SK-N-SH (cell line): ENCODE results near the gene FAXDC2. TPM values are rescaled to one million over a fixed set of nuclear protein-coding genes. Genes with fewer than 3 reads are reported as not detected.

ENCODE experiments used
- CTCF ChIA-PET: fragments of 300-600, 350-600 bp; formaldehyde crosslinking; extraction: SDS; loops from one replicate; lab custom pipeline; 2021; lab: Yijun Ruan, JAX
- POLR2A ChIA-PET: fragments of 350-600 bp; sonication (Branson Sonifier 250); formaldehyde crosslinking; extraction: SDS; loops from one replicate; lab custom pipeline; 2020; ENCODE audit warnings: antibody characterized with exemption, inconsistent platforms; lab: Yijun Ruan, JAX
- DNase-seq: peaks from one replicate; pipeline ENCODE4 v3.0.0; 2012
- H2AFZ ChIP-seq: fragments of 200-600 bp; sonication (generic); 2 replicates; pipeline ENCODE4 v1.8.1; 2016; ENCODE audit warnings: antibody characterized with exemption, mild to moderate bottlenecking, low read depth
- H3F3A ChIP-seq: fragments of 200-600 bp; sonication (generic); replicated peaks from 2 replicates; pipeline ENCODE3; 2016; ENCODE audit warnings: antibody characterized with exemption, mild to moderate bottlenecking; ENCODE audit not compliant: insufficient read depth
- H3K27ac ChIP-seq, 2 experiments: fragments of 200-500 bp in 1 of 2; fragments of 200-600 bp in 1 of 2; sonication (Bioruptor generic) in 1 of 2; sonication (generic), shearing (Covaris generic) in 1 of 2; 2 replicates each; pipeline versions ENCODE4 v1.5.1 to v1.6.1; 2014 to 2016; ENCODE audit warnings: low read depth in 2 of 2, inconsistent platforms in 1 of 2, low read length in 1 of 2, mild to moderate bottlenecking in 1 of 2, mixed read lengths in 1 of 2
- H3K27me3 ChIP-seq: fragments of 200-600 bp; sonication (generic), shearing (Covaris generic); 2 replicates; pipeline ENCODE4 v1.6.1; 2016; ENCODE audit warnings: mixed run types; ENCODE audit not compliant: insufficient read depth
- H3K36me3 ChIP-seq, 2 experiments: fragments of 200-500 bp in 1 of 2; fragments of 200-600 bp in 1 of 2; sonication (Bioruptor generic) in 1 of 2; sonication (generic) in 1 of 2; replicated peaks in 1 of 2; 2 replicates each; pipeline versions ENCODE3 to v1.5.1; 2014 to 2016; ENCODE audit warnings: low read length in 1 of 2, mild to moderate bottlenecking in 1 of 2; ENCODE audit not compliant: insufficient read depth in 2 of 2, control insufficient read depth in 1 of 2
- H3K4me1 ChIP-seq, 2 experiments: fragments of 200-500 bp in 1 of 2; fragments of 200-600 bp in 1 of 2; sonication (Bioruptor generic) in 1 of 2; sonication (generic), shearing (Covaris generic) in 1 of 2; 2 replicates each; pipeline versions ENCODE4 v1.5.1 to v1.6.1; 2014 to 2016; ENCODE audit warnings: low read depth in 1 of 2, low read length in 1 of 2, mixed run types in 1 of 2; ENCODE audit not compliant: insufficient read depth in 2 of 2, control insufficient read depth in 1 of 2
- H3K4me2 ChIP-seq: fragments of 200-600 bp; sonication (generic), shearing (Covaris generic); 2 replicates; pipeline ENCODE4 v1.6.1; 2017; ENCODE audit warnings: mixed run types
- H3K4me3 ChIP-seq, 2 experiments: fragments of 200-500 bp in 1 of 2; fragments of 200-600 bp in 1 of 2; sonication (Bioruptor generic) in 1 of 2; sonication (generic), shearing (Covaris generic) in 1 of 2; 2 replicates each; pipeline versions ENCODE4 v1.5.1 to v1.8.1; 2014 to 2016; ENCODE audit warnings: low read depth in 2 of 2, inconsistent platforms in 1 of 2, low read length in 1 of 2, mild to moderate bottlenecking in 1 of 2, mixed read lengths in 1 of 2, moderate library complexity in 1 of 2
- H3K79me2 ChIP-seq: fragments of 200-600 bp; sonication (generic); 2 replicates; pipeline ENCODE4 v1.8.1; 2017; ENCODE audit warnings: mild to moderate bottlenecking; ENCODE audit not compliant: insufficient read depth
- H3K9ac ChIP-seq: fragments of 200-600 bp; sonication (generic); 2 replicates; pipeline ENCODE4 v1.6.1; 2017; ENCODE audit warnings: mixed run types
- H3K9me2 ChIP-seq: fragments of 200-600 bp; sonication (generic); 2 replicates; pipeline ENCODE4 v1.6.1; 2017; ENCODE audit warnings: mixed run types
- H3K9me3 ChIP-seq: fragments of 200-600 bp; sonication (generic); 2 replicates; pipeline ENCODE4 v1.6.1; 2017; ENCODE audit warnings: mixed run types, mild to moderate bottlenecking, moderate library complexity
- H4K20me1 ChIP-seq: fragments of 200-600 bp; sonication (generic); 2 replicates; pipeline ENCODE4 v1.6.1; 2017; ENCODE audit warnings: mild to moderate bottlenecking, mixed run types; ENCODE audit not compliant: insufficient read depth
- ELF1 ChIP-seq: IDR thresholded peaks from 2 replicates; pipeline ENCODE4 v1.4.0; 2012
- EP300 ChIP-seq, 2 experiments: IDR thresholded peaks; 2 replicates each; pipeline versions ENCODE4 v1.4.0 to v1.6.1; 2012; ENCODE audit warnings: borderline replicate concordance in 1 of 2, low read depth in 1 of 2, low read length in 1 of 2
- FOXJ3 ChIP-seq: sonication (generic); formaldehyde crosslinking; IDR thresholded peaks from 2 replicates; pipeline ENCODE4 v1.5.1; 2020; ENCODE audit warnings: mild to moderate bottlenecking, missing genetic modification reagents
- GABPA ChIP-seq: IDR thresholded peaks from 2 replicates; pipeline ENCODE4 v1.4.0; 2012; ENCODE audit warnings: low read depth, mild to moderate bottlenecking
- JUND ChIP-seq: IDR thresholded peaks from 2 replicates; pipeline ENCODE4 v1.4.0; 2012
- MXI1 ChIP-seq: IDR thresholded peaks from 2 replicates; pipeline ENCODE4 v1.6.1; 2012; ENCODE audit warnings: mild to moderate bottlenecking, low read depth, low read length, improper control_type of control experiment
- NFIC ChIP-seq: IDR thresholded peaks from 2 replicates; pipeline ENCODE4 v1.4.0; 2012; ENCODE audit warnings: borderline replicate concordance
- NRF1 ChIP-seq: IDR thresholded peaks from 2 replicates; pipeline ENCODE4 v1.6.1; 2012; ENCODE audit warnings: low read depth, mild to moderate bottlenecking, low read length
- POLR2AphosphoS5 ChIP-seq: IDR thresholded peaks from 2 replicates; pipeline ENCODE4 v1.6.1; 2012; ENCODE audit warnings: low read depth, low read length
- RFX5 ChIP-seq: IDR thresholded peaks from 2 replicates; pipeline ENCODE4 v1.6.1; 2012; ENCODE audit warnings: mild to moderate bottlenecking, improper control_type of control experiment, low read length
- SIN3A ChIP-seq: IDR thresholded peaks from 2 replicates; pipeline ENCODE4 v1.6.1; 2012; ENCODE audit warnings: low read depth, mild to moderate bottlenecking, low read length, moderate library complexity, borderline replicate concordance
- SMC3 ChIP-seq: IDR thresholded peaks from 2 replicates; pipeline ENCODE4 v1.6.1; 2012; ENCODE audit warnings: low read depth, low read length, improper control_type of control experiment
- TAF1 ChIP-seq: IDR thresholded peaks from 2 replicates; pipeline ENCODE4 v1.6.1; 2012; ENCODE audit warnings: low read depth, mild to moderate bottlenecking, low read length, moderate library complexity, borderline replicate concordance
- TCF12 ChIP-seq: IDR thresholded peaks from 2 replicates; pipeline ENCODE4 v1.4.0; 2012
- TEAD4 ChIP-seq: IDR thresholded peaks from 2 replicates; pipeline ENCODE4 v1.4.0; 2012; ENCODE audit warnings: mild to moderate bottlenecking, borderline replicate concordance; ENCODE audit not compliant: insufficient read depth
- YY1 ChIP-seq: IDR thresholded peaks from 2 replicates; pipeline ENCODE4 v1.4.0; 2012; ENCODE audit warnings: low read depth, mild to moderate bottlenecking
- WGBS: methylation state at CpG from one replicate; pipeline ENCODE4 v1.1.6; 2017; ENCODE audit warnings: low lambda C conversion rate; 5-methylcytosine and 5-hydroxymethylcytosine counted together
- polyA plus RNA-seq, 3 experiments: library from polyadenylated mRNA; depleted of rRNA; stranded (reverse); fragments of >200 nt; gene quantifications; 2 replicates each; pipeline ENCODE4 v1.2.3, GENCODE V29; 2012
- TF ChIP-seq, protein P1 (sequence below): IDR thresholded peaks from 2 replicates; pipeline ENCODE4 v1.6.1; 2012; ENCODE audit warnings: mild to moderate bottlenecking, low read depth, low read length, moderate library complexity
- TF ChIP-seq, protein P2 (sequence below): fragments of 200-600 bp; sonication (generic); IDR thresholded peaks from 2 replicates; pipeline ENCODE4 v1.6.1; 2017; ENCODE audit warnings: antibody characterized with exemption, mild to moderate bottlenecking, moderate library complexity
- TF ChIP-seq, protein P3 (sequence below): fragments of 150-350 bp; IDR thresholded peaks from 2 replicates; pipeline ENCODE4 v1.6.1; 2016; ENCODE audit warnings: mild to moderate bottlenecking, low read depth, low read length
- TF ChIP-seq, protein P4 (sequence below): IDR thresholded peaks from 2 replicates; pipeline ENCODE4 v1.4.0; 2012; ENCODE audit warnings: low read depth

Gene FAXDC2
- polyA plus RNA-seq, 1 of the 3 experiments (the other 2 are of a cell fraction): 6.0 TPM

DNA sequence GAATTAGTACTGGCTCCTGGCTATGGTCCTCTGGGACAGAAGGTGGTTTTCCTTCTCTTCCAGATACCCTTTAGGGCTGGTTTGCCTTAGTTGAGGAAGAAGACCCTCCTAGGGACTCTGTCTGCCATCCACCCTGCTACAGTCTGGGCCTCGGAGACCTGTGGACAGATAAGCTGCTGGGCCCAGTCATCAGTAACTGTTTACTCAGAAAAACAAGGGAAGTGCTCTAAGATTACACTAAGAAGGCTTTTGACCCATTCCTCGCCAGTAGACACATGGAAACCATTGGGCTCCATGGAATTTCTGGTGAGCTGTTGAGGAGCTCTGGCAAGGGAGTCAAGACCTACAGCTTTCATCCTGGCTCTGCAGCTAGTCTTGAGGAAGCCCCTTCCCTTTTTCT is 64.0 kb downstream of the FAXDC2 start (continued):
- TF ChIP-seq, protein P1, sequence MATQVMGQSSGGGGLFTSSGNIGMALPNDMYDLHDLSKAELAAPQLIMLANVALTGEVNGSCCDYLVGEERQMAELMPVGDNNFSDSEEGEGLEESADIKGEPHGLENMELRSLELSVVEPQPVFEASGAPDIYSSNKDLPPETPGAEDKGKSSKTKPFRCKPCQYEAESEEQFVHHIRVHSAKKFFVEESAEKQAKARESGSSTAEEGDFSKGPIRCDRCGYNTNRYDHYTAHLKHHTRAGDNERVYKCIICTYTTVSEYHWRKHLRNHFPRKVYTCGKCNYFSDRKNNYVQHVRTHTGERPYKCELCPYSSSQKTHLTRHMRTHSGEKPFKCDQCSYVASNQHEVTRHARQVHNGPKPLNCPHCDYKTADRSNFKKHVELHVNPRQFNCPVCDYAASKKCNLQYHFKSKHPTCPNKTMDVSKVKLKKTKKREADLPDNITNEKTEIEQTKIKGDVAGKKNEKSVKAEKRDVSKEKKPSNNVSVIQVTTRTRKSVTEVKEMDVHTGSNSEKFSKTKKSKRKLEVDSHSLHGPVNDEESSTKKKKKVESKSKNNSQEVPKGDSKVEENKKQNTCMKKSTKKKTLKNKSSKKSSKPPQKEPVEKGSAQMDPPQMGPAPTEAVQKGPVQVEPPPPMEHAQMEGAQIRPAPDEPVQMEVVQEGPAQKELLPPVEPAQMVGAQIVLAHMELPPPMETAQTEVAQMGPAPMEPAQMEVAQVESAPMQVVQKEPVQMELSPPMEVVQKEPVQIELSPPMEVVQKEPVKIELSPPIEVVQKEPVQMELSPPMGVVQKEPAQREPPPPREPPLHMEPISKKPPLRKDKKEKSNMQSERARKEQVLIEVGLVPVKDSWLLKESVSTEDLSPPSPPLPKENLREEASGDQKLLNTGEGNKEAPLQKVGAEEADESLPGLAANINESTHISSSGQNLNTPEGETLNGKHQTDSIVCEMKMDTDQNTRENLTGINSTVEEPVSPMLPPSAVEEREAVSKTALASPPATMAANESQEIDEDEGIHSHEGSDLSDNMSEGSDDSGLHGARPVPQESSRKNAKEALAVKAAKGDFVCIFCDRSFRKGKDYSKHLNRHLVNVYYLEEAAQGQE: no peak
- TF ChIP-seq SMC3 (no peak), MXI1 (no peak), NRF1 (no peak), EP300 (IDR thresholded peaks at IDR 0.05; ENCODE audit: borderline replicate concordance in 1 of 2, low read depth in 1 of 2, low read length in 1 of 2) (no peak), TCF12 (no peak), NFIC (no peak), FOXJ3 (CRISPR knock-in tag) (no peak)
- TF ChIP-seq, protein P2, sequence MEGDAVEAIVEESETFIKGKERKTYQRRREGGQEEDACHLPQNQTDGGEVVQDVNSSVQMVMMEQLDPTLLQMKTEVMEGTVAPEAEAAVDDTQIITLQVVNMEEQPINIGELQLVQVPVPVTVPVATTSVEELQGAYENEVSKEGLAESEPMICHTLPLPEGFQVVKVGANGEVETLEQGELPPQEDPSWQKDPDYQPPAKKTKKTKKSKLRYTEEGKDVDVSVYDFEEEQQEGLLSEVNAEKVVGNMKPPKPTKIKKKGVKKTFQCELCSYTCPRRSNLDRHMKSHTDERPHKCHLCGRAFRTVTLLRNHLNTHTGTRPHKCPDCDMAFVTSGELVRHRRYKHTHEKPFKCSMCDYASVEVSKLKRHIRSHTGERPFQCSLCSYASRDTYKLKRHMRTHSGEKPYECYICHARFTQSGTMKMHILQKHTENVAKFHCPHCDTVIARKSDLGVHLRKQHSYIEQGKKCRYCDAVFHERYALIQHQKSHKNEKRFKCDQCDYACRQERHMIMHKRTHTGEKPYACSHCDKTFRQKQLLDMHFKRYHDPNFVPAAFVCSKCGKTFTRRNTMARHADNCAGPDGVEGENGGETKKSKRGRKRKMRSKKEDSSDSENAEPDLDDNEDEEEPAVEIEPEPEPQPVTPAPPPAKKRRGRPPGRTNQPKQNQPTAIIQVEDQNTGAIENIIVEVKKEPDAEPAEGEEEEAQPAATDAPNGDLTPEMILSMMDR: no peak

DNA sequence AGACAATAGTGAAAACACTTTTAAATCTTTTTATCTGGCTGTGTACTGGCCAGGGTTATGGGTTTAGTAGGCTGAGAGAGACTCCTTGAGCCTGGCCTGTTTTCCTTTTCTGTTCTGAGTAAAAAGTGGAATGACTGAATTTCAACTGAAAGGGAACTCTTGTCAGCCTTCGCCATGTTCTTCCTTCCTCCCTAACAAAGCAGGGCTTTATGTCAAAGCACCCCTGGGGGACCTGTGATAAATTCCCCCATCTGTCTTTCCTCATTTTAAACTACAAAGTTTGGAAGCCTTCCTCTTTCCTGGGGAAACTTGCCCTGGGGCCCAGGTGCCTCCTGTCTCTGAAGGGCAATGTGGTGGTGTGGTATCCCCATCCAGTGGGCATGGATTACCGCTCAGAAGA is 65.5 kb downstream of the FAXDC2 start:
- Histone ChIP-seq H3K9ac (no peak overlapping the region), H3K36me3 (no peaks in the 10 kb centered on the region), H3K27ac (no peak overlapping the region), H4K20me1 (peaks cover 100% of the 10 kb centered on the region), H3K79me2 (peaks cover 100% of the 10 kb centered on the region), H3F3A (no peaks in the 10 kb centered on the region), H3K4me1 (peaks cover 3 to 28% of the 10 kb centered on the region in 2 experiments; a peak in 2 of 4 replicates), H3K27me3 (no peaks in the 10 kb centered on the region)
- ChIA-PET CTCF (no interaction called here), POLR2A (no interaction called here)
- WGBS: 100% methylated on average over 2 of the region's 2 CpGs
- TF ChIP-seq YY1 (no peak), NFIC (no peak), TEAD4 (no peak), GABPA (no peak), TAF1 (no peak), SIN3A (no peak), POLR2AphosphoS5 (no peak), ELF1 (no peak), RFX5 (no peak), JUND (no peak)
- TF ChIP-seq, protein P3, sequence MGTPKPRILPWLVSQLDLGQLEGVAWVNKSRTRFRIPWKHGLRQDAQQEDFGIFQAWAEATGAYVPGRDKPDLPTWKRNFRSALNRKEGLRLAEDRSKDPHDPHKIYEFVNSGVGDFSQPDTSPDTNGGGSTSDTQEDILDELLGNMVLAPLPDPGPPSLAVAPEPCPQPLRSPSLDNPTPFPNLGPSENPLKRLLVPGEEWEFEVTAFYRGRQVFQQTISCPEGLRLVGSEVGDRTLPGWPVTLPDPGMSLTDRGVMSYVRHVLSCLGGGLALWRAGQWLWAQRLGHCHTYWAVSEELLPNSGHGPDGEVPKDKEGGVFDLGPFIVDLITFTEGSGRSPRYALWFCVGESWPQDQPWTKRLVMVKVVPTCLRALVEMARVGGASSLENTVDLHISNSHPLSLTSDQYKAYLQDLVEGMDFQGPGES: no peak
- TF ChIP-seq, protein P4, sequence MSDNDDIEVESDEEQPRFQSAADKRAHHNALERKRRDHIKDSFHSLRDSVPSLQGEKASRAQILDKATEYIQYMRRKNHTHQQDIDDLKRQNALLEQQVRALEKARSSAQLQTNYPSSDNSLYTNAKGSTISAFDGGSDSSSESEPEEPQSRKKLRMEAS: no peak
- TF ChIP-seq, all 33 proteins: peak for 0
- no peaks in the 10 kb centered on the region for H3K9me2 ChIP-seq
- no peak overlapping the region for H3K4me3 ChIP-seq
- no peak overlapping the region for H2AFZ ChIP-seq
- no peak for DNase-seq
- H3K9me3 ChIP-seq: no peaks in the 10 kb centered on the region
- no peak overlapping the region for H3K4me2 ChIP-seq
